OCI-LY1 (cell line): ENCODE results near the gene SLC2A1.

Experiments
- EZH2 ChIP-seq: fragments of 200-600 bp; sonication (generic), shearing (Covaris generic); IDR thresholded peaks from 2 replicates; pipeline ENCODE4 v1.8.0; 2017; ENCODE audit warnings: borderline replicate concordance, mixed run types, mild to moderate bottlenecking, antibody characterized with exemption, low read length, moderate library complexity, mixed read lengths
- TF ChIP-seq, protein P1 (sequence below): fragments of 200-600 bp; sonication (generic), shearing (Covaris generic); IDR thresholded peaks from 2 replicates; pipeline ENCODE4 v1.5.1; 2017; ENCODE audit warnings: mild to moderate bottlenecking, antibody characterized with exemption, low read length, moderate library complexity, mixed read lengths

DNA sequence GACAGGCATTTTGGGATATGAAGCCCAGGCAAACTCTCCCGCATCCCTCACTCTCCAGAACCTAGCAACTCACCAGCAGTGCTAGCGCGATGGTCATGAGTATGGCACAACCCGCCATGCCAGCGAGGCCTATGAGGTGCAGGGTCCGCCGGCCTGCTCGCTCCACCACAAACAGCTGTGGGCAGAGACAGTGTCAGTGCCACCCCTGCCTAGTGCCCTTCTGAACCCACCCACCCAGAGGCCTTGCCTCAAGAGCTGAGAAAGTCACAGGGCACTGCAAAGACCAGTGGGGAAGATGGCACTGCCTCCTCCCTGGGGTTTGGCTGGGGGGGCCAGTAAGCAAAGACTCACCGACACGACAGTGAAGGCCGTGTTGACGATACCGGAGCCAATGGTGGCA is 29.8 kb downstream of the SLC2A1 start:
- no peak for TF ChIP-seq EZH2
- TF ChIP-seq, protein P1, sequence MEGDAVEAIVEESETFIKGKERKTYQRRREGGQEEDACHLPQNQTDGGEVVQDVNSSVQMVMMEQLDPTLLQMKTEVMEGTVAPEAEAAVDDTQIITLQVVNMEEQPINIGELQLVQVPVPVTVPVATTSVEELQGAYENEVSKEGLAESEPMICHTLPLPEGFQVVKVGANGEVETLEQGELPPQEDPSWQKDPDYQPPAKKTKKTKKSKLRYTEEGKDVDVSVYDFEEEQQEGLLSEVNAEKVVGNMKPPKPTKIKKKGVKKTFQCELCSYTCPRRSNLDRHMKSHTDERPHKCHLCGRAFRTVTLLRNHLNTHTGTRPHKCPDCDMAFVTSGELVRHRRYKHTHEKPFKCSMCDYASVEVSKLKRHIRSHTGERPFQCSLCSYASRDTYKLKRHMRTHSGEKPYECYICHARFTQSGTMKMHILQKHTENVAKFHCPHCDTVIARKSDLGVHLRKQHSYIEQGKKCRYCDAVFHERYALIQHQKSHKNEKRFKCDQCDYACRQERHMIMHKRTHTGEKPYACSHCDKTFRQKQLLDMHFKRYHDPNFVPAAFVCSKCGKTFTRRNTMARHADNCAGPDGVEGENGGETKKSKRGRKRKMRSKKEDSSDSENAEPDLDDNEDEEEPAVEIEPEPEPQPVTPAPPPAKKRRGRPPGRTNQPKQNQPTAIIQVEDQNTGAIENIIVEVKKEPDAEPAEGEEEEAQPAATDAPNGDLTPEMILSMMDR = no peak
